AG04450 (cell line): ENCODE data around the gene EYA4. TPM values are rescaled to one million over a fixed set of nuclear protein-coding genes. Genes with fewer than 3 reads are reported as not detected.

Experiments
- CTCF ChIA-PET: fragments of 300-600, 350-600 bp; formaldehyde crosslinking; extraction: SDS; loops from one replicate; lab custom pipeline; 2022; ENCODE audit warnings: antibody characterized with exemption, inconsistent platforms; lab: Charles Lee
- POLR2A ChIA-PET: fragments of 350-600 bp; formaldehyde crosslinking; extraction: SDS; loops from one replicate; lab custom pipeline; 2021; ENCODE audit warnings: antibody characterized with exemption, inconsistent platforms; lab: Yijun Ruan, JAX
- DNase-seq: peaks from one replicate; pipeline ENCODE4 v3.0.0-alpha.2; 2011; ENCODE audit warnings: low read depth, low spot score
- H3K27ac ChIP-seq: one replicate; pipeline ENCODE4 v1.5.1; 2012; ENCODE audit warnings: low read depth, low read length, control low read depth
- H3K27me3 ChIP-seq: one replicate; pipeline ENCODE4 v1.6.0; 2012; ENCODE audit warnings: low read length; ENCODE audit not compliant: control insufficient read depth, insufficient read depth
- H3K4me3 ChIP-seq: 2 replicates; pipeline ENCODE4 v1.5.1; 2011; ENCODE audit warnings: mild to moderate bottlenecking, low read depth, low read length, control low read depth
- H3K9me3 ChIP-seq: 2 replicates; pipeline ENCODE4 v1.5.1; 2012; ENCODE audit warnings: low read length; ENCODE audit not compliant: control insufficient read depth, insufficient read depth
- CTCF ChIP-seq: IDR thresholded peaks from 2 replicates; pipeline ENCODE4 v1.5.1; 2011; ENCODE audit warnings: low read depth, low read length, control low read depth, inconsistent platforms
- polyA plus RNA-seq: library from polyadenylated mRNA; depleted of rRNA; stranded (reverse); fragments of >200 nt; gene quantifications from 2 replicates; pipeline ENCODE4 v1.2.3, GENCODE V29; 2011

Gene EYA4
- polyA plus RNA-seq, 1 experiment = 37.8 TPM

- ChIA-PET CTCF (no interaction called here), POLR2A (no interaction called here)
- peak overlapping the region; percentile 85 for H3K4me3 ChIP-seq
- DNase-seq = no peak
- H3K9me3 ChIP-seq = no peaks in the 10 kb centered on the region
- no peak for TF ChIP-seq CTCF
- peak overlapping the region; percentile 85 for H3K27ac ChIP-seq
- no peaks in the 10 kb centered on the region for H3K27me3 ChIP-seq
Observed at GRCh38 chr6:133241901-133242636, 912 bp downstream of the EYA4 start.

- DNase-seq = no peak
- H3K4me3 ChIP-seq = peak overlapping the region; percentile 85
- H3K9me3 ChIP-seq = no peaks in the 10 kb centered on the region
- peak overlapping the region; percentile 85 for H3K27ac ChIP-seq
- CTCF ChIA-PET = no interaction called here
- POLR2A ChIA-PET = no interaction called here
- no peak for TF ChIP-seq CTCF
- H3K27me3 ChIP-seq = no peaks in the 10 kb centered on the region
Observed at GRCh38 chr6:133242637-133243585, 1.8 kb downstream of the EYA4 start.

- POLR2A ChIA-PET = no interaction called here
- Histone ChIP-seq H3K27ac (no peak overlapping the region), H3K27me3 (no peaks in the 10 kb centered on the region), H3K4me3 (peak overlapping the region; percentile 85), H3K9me3 (no peaks in the 10 kb centered on the region)
- CTCF ChIA-PET = interaction anchor here (1.0 kb wide), 1 partner anchor 853 kb away, joined by 3 read pairs; no protein-coding TSS in a partner anchor
- no peak for DNase-seq
- no peak for TF ChIP-seq CTCF
Observed at GRCh38 chr6:133243723-133244305, 2.7 kb downstream of the EYA4 start.

GRCh38 chr6:133244519-133244918, 3.4 kb downstream of the EYA4 start:
- CTCF ChIA-PET = interaction anchor here (0.9 to 1.0 kb wide), 2 partner anchors 672 to 852 kb away, joined by 3 read pairs; no protein-coding TSS in a partner anchor
- H3K4me3 ChIP-seq = peak overlapping the region; percentile 22; the same call in 1 of the 2 replicates
- no peak overlapping the region for H3K27ac ChIP-seq

More at GRCh38 chr6:133244519-133244918, 3.4 kb downstream of the EYA4 start:
- POLR2A ChIA-PET = no interaction called here
- no peak for TF ChIP-seq CTCF
- Histone ChIP-seq H3K27me3 (no peaks in the 10 kb centered on the region), H3K9me3 (no peaks in the 10 kb centered on the region)
- DNase-seq = no peak
